Activated CD4-positive, alpha-beta T cell treated with anti-CD3 and anti-CD28 coated beads, Interleukin-2, amount 50 U/mL, for 1 hour (primary cell): ENCODE measurements around the gene FGF14.

Experiments used
- DNase-seq: peaks from one replicate; pipeline ENCODE4 v3.0.0-alpha.2; 2020

FGF14 gene

DNA sequence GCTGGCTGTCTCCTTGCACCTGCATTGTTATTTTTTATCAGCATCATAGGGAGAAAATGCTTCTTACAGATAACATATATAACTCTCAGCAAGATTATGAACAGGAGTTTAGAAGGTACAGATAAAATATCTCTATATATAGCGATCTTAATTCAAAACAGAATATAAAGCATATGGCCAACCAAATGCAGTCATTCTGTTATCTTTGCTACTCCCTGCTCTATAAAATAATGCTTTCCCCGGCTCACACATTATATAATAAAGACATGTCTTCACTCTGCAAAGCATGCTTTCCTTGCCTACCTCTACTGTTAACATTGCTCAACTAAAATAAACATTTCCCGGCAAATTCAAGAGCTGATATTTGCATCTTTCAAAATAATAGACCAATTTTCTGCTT is 161.7 kb downstream of the FGF14 start:
- no peak for DNase-seq

DNA sequence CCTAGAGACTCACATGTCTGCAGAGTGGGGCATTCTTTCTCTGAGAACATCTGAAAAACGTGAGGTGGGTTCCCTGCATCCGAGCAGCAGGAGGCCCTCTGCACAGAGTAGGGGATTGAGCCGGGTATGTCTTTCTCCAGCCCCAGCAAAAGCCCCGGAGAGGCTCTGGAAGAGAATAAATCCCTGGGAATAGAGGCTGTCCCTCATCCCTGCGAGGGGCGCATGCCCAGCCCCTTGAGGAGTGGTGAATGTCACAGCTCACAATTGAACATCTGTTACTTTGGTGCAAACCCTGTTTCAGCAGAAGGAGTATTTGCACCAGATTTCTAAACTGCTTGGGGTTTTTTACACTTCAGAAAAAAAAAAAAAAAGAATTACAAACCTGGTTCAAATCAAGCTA is 164.6 kb downstream of the FGF14 start:
- DNase-seq, result no peak

DNA sequence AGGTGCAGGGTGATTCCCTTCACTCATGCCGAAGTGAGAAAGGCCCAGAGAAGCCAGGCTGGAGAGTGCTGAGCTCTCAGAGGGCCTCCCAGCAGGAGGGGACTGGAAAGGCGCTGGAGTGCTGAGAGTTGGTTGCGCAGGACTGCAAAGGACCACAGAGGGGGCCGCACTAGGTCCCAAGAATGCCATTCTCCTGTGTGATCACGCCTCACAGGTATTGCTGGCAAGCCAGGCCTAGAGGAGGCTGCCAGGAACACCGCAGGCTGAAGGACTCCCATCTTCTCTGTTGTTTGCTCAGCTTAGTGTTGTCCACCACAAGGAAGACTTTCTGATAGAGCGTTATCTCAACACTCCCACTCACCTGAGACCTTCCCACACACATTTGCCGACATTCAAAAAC is 165.0 kb downstream of the FGF14 start:
- no peak for DNase-seq

DNA sequence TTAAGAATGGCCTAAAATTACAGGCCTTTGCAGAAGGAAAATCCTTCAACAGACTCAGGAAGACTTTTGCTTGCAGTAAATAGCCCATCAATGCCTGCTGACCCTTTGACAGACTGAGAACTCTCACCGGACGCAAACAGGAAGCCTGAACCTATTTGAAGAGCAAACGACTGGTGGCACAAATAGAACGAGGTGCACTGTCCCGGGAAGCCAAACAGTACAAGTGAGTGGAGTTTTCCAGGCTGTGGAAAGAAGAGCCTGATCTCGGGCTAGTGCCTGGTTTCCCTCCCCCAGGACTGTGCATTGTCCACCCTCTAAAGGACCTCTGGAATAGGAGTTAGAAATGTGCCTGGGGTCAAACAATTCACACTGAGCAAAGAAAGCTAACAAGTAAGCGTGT is 165.5 kb downstream of the FGF14 start:
- DNase-seq, result no peak

DNA sequence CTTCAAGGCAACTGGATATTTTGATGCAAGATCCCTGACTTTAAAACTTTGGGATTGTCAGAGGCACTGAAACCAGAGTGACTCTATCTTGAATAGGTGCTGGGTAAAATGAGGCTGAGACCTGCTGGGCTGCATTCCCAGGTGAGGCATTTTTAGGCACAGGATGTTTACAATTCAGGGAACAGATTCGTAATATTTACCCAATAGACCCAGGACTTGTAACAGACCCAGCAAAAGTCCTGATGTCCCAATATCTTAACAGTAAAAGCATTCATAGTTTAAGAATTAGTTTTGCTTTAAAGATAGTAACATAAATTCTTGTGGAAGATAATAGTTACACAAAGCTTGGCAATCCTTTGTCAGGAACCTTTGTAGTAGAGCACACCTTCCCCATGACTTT is 166.2 kb downstream of the FGF14 start:
- no peak for DNase-seq

DNA sequence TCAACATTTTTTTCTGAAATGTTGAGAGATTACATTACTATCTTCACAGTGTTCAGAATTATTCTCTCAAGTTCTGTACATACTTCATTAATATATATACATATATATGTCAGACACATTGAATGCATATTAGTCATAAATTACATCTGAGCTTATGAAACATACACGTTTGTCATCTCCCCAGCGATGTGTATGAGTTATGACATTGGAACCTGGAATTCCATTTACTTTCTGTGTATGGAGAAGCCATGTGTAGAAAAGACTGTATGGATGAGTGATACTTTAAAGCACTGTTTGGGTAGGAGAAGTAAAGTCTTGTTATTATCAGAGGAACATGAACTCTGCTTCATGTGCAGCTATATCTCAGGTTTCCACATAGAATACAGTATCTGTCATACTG is 167.2 kb downstream of the FGF14 start:
- no peak for DNase-seq

DNA sequence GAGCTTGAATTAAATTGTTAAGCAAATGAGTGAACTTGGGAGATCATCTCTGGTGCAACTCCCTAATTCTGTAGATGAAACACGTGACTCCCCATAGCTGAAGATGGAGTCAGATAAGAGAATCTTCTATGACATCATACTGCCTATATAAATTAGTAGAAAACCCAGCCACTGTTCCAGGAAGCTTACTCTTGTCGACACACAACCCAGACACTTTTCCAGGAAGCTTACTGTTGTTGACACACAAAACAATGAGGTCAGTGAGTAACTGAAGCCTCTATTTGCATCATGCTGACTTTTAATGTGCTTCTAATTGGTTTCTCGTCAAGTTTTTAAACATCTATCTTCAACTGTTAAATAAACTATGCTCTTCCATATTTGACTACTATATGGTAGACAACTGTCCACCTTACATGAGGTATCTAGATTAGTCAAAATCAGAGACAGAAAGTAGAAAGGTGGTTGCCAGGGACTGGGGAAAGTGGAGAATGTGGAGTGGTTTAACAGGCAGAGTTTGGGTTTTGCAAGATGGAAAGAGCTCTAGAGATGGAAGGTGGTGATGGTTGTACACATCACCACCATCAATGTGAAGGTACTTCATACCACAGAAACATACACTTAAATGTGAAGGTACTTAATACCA is 168.2 kb downstream of the FGF14 start:
- DNase-seq, result no peak

DNA sequence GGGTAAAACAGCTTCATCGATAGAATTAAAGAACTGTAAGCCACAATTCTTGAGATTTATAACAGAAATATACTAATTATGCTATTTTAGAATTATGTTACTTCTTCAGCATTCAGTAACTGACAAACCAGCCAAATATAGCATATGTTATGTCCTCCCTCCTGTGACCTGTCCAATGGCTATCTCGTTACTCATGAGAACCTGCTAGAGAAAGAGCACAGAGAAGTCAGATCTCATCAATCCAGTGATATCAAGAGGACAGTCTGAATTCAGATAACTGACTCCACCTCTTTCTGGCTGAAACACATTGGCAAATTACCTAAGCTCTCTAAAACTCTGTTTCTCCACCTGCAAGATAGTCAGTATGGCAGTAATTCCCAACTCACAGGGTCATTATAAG is 170.4 kb downstream of the FGF14 start:
- no peak for DNase-seq

DNA sequence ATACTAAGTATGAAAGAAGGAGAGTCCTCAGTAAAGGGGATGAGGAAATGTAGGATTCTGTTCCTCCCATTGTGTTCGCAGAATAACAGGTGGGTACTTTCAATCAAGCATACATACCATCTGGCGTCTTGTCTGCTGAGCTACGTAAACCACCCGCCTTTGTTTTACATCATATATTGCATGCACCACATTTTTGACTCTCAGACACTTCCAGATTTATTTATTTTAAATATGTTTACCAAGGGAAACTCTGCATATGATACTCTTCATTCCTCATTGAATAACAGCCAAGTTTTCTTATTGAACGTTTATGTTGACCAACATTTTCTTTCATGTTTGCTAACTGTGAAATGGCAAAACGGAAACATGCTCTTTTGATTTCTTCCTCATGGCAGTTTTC is 174.1 kb downstream of the FGF14 start:
- no peak for DNase-seq

DNA sequence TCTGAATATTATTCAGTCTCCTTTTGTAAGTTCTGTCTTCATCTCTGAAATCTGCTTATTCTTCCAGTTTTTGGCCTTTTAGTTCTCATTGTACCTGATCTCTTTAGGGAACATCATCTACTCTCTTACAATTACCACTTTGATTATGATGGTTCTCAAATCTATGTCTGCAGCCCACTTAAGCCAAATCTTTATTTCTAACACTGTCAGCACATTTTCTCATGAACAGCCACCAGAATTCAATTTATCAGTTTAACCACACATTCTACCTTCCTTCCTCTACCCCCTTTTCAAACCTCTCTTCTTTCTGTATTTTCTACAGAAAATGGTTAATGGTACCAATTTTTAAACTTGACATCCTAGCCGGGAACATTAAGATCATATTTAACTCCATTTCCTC is 175.3 kb downstream of the FGF14 start:
- no peak for DNase-seq

DNA sequence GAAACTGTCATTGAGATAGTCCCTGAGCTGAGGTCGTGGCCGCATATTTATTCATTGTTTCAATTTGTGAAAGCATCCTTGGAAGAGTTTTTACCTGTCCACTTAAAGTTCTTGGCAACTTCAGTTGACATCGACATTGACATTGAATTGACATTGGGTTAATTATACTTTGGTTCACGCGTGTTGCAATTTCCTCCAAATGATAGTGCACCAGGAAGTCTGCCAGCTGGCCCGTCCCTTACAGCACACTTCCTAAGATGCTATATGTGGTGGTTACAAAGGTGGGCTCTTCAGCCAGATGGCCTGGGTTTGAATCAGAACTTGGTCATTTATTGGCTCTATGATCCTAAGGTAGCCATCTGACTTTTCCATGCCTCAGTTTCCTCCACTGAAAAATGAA is 176.0 kb downstream of the FGF14 start:
- no peak for DNase-seq

DNA sequence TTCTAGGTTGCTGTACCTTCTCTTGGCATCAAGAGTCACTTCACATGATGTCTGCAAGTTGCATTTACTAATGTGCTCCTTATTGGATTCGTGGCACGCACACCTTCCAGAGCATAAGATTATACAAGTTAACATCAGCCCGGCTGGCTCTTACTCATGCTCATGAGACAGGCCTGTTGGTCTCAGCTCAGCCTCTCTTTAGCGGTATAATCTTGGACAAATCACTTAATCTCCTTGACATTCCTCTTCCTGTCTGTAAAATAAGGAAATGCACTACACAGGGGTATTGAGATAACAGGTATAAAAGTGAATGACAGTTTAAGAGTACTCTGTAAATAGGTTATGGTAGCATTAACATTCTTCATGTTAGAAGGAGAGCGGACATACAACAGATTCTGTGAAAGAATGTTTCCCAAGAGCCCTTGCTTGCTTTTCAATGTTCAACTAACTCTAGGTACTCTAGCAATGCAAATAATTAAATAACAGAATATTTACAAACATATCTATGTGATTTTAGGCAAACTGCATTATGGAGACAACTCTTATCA is 181.1 kb downstream of the FGF14 start:
- DNase-seq, result no peak

DNA sequence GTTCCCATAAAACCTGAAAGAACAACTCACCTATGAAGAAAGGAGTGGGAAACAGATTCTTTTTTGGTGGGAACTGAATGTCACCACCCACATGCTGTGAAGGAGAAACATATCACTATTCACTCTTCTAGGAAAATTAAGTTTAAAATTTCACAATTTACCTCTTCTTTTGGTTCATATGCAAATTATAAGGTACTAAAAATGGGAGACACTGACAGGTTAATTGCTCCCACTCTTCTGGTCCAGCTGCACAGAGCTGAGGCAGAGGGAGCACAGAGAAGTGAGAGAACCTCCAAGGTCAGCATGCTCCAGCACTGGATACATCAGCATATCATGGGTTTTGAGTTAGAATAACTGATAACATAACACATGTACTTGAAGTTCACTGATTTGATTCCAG is 186.9 kb downstream of the FGF14 start:
- DNase-seq, result no peak

DNA sequence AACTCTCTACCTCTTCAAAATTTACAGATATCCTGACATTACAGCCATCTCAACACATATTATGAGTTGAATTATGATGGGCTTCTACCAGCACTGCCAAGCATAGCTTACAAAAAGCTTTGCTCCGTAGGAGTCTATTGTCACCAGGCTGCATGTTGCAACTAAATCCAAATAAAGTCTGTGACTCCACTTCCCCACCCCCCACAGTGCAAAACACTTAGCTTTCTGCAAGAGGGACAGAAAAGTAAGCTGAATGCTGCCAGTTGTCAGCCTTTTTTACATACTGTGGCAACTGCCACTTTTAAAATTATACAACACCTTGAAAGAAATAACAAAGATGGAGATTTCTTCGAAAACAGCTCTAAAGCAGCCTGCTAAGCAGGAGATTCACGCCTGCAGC is 189.1 kb downstream of the FGF14 start:
- no peak for DNase-seq

DNA sequence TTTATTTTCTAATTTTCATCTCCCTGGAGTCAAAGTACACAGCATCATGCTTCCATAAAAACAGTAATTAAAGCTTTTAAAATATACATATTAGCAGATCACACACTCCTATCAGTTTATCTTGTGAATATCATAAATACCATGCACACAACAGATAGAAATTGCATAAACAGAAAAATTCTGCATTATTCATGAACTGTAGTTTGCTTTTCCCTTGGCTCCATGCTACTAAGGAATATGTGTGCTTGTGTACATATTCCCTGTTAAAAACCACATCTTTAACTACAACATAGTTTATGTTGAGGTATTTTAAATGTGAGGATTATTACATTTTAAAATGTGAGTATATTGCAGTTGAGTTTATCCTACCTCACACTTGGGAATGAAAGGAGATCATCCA is 193.5 kb downstream of the FGF14 start:
- no peak for DNase-seq

DNA sequence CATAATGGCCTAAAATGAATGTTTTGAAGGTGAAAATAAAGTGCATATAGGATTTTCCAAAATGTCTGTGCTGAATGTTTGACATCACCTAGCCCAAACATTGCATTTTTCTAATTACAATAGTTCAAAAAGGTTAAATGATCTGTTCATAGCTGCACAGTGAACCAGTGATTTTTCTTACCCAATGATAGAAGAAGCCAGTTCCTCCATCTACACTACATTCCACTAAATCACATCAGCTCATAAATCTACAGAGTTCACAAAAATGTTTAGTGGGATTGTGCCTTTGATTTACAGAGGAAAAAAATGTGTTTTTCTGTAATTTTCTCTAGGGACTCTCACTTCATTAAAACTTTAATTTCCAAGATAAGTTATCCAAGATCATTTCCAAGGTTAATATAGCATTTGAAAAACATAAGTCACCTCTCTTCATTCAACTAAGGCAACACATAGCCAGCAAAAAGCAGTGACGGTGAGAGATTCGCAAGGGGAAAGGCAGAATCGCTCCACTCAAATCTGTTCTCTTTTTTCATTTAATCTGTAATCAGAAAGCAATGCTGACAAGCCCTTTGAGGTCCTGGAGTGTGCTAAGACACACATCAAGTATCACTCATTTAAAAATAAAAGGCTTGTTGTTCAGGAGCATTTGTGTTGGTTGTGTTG is 194.0 kb downstream of the FGF14 start:
- DNase-seq, result no peak

DNA sequence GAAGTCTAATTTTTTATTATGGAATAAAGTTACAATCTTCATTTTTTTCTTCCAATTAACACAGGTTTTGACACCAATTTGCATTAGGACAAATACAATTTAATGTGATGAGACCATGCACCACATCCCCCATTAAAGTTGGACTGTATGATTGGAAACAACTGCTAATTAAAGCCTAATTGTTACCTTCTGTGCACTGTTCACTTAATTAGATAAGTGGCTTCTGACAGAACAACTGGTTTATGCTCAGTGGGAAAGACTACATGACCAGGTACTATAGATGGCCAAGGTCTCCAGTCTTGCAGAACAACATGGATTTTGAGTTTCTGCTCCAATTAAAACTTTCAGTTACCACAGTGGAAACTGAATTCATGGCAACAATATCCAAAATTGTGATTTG is 198.1 kb downstream of the FGF14 start:
- no peak for DNase-seq

DNA sequence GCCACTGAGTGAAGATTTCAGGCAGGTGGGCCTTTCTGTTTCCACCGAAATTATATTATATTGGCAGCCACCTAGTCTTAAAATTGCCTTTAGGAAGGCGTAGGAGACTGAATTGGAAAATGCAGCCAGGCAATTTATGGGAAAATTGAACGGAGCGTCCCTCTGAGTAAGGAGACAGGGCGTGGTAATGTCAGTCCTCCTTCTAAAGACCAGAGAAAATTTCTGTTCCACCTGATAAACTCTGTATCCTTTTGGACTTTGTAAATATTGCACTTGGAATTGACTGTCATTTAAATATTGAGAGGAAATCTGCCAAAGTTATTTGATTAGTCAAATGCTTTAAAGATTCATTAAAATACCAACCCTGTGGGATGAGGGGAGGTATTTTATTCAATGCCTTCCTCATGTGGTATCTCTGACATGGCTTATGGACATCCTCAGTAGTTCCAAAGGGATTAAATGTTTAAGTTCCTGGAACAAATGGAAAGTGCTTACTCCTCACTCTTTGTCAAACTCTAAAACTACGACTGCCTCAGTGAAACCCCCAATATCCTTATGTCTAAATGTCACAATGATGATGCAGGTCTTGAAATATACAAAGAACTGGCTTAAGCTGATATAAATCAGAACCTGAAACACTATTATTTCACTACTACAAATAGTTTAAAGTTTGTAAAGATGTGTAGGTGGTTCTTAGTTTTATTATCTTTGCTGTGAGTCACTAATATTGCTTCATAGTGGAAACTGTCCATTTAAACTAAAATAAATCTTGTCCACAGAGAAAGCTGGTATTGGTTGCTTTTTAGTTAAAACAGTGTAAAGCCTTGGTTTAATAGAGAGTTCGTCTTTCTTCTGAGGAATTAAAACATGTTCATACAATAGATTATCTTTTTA is 203.2 kb downstream of the FGF14 start:
- DNase-seq, result no peak

DNA sequence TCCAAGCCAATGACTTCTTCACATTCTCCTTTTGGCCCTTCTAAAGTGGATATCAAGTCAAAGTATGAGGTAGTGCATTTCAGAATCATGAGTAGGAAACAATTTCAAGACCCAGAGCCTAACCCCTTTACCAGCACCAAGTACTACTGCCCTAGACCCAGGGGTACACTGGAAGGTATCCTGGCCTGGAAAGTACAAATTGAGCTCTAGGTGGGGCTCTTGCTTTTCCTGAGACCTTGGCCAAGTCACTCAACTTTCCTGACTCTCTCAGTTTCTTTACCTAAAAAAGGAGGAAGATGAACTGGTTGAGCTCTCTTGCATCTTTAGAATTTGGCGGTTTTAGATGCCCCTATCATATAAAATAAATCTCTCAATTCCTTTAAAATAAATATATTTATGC is 204.7 kb downstream of the FGF14 start:
- DNase-seq, result no peak

DNA sequence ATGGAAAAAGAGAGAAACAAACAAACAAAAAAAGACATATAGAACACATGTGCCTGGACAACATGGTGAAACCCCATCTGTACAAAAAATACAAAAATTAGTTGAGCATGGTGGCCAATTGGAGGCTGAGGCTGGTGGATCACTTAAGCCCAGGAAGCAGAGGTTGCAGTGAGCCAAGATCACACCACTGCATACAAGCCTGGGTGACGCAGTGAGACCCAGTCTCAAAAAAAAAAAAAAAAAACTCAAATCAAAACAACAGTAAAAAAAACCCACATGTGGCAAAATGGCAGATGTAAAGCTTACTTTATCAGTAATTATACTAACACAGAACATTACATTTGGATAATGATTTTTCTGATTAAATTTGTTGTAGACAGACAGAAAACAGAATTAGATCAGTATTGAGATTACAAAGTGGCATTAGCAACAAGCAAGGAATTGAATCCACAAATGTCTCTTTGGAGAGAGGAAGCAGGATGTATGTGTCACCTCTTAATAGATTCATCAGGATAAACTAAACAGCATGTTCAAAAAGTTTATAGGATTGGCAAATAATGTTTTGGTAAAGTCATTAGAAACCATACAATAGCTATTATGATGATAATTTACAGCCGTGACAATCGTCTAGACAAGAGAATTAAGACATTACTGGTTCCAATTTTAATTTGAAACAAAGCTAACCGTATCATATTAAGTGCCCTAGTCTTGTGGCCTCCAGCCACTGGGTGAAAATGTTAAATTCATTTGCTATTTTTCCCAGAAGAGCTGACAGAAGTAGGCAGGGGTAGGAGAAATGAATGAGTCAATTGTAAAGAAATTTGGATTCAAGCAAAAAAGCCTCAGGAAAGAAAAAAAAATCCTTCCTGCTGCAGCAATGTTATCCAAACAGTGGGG is 206.0 kb downstream of the FGF14 start:
- DNase-seq, result no peak

DNA sequence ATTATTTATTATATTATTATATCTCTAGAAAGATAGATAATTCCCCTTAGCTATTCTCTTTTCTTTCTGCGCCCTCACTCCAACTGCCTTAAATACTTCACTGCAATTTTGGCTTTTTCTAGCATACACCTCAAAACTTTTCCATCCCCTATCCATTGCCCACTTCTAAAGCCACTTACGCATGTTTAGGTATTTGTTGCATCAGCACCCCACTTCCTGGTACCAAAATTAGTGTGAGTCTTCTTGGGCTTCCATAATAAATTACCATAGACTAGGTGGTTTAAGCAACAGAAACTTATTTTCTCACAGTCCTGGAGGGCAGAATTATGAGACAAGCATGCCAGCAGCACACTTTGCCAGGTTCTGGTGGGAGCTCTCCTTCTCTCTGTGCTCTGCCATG is 209.0 kb downstream of the FGF14 start:
- no peak for DNase-seq

DNA sequence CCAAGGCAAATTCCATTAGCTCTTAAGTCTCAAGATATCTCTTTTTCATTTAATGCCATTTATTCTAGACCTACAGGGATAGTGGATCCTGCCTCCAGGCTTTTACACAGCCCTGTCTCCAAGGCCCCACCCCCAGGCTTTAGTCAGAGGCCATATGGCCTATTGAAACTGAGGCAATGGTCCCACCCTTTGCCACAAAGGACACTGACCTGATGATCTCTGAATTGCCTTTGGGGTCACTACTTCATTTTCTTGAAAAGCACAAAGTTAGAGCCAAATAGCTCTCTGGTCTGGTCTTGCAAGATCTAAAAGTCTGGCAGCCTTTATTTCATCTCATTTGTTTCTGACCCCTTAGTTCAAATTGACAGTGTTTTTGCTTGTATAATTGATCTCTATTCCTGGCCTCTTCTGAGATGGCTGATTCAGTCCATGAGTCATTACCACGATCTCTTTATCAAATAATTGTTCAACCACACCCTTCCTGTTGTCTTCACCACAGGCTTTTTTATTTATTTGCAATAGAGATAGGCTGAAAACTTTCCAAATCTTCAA is 209.8 kb downstream of the FGF14 start:
- no peak for DNase-seq

DNA sequence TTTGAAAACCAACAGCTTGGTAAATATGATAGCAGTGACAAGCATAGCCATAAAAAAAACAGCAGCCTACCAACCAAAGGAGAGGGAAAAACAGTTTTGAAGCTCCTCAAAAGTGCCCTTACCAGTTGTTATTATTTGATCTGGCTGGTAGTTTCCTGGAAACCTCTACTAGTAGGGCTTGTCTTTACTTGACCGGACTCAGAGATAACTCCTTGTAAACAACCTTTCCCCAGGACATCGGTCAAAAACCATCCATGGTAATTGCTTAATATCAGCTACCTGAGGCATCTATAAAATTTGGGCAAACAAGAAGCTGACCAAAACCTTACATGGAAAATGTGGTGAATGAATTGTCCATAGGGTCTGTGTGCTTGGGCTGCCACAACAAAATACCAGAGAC is 210.9 kb downstream of the FGF14 start:
- DNase-seq, result no peak
